NOMO-1 (cell line): ENCODE data around the gene PCIF1.
A peak's percentile ranks its signal among the peaks of the same experiment; 100 is the strongest.
"Not testable (repeated sequence)": the region's sequence is repeated elsewhere in the genome, so short reads cannot be mapped to it uniquely, and the experiment has no call there.

Source experiments
- DNase-seq, 2 experiments: peaks; one replicate each; lab custom pipeline; 2025; ENCODE audit not compliant: unreplicated experiment in 2 of 2; lab: John Stamatoyannopoulos, UW

Gene PCIF1

GRCh38 chr20:45988830-45989229 is 54.3 kb downstream of the PCIF1 start:
- DNase-seq = not testable (repeated sequence)

- peak; percentile 16 to 63 for DNase-seq
These were observed 57.1 kb downstream of the PCIF1 start for GRCh38 chr20:45991616-45992015.

- DNase-seq = peak; percentile 84 to 87
These were observed 58.9 kb downstream of the PCIF1 start for GRCh38 chr20:45993197-45993951.

DNA sequence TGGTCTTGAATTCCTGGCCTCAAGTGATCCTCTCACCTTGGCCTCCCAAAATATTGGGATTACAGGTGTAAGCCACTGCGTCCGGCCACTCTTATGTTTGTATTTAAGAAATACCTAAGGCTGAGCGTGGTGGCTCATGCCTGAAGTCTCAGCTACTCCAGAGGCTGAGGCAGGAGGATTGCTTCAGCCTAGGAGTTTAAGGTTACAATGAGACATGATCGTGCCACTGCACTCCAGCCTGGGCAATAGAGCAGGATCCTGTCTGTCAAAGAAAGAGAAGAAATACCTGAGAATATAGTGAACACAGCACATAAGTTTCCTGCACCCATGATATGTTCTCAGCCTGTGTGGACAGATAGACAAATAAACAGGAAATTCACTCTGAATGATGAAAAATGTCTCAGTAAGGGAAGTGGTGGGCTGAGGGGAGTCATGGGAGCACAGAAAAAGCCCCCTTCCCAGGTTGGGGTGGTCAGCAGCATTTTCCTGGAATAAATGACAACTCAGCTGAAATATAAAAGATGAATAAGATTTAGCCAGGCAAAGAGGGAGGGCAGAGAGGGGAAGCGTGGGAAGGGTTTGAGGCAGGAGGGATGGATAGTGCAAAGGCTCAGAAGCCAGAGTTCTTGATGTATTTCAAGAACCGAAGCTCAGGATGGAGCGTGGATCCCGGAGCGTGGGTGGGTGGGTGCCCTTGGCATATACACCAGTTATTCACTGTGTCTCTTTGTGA is 60.4 kb downstream of the PCIF1 start:
- DNase-seq = no peak

GRCh38 chr20:45995495-45996097 is 61.1 kb downstream of the PCIF1 start:
- not testable (repeated sequence) for DNase-seq

DNA sequence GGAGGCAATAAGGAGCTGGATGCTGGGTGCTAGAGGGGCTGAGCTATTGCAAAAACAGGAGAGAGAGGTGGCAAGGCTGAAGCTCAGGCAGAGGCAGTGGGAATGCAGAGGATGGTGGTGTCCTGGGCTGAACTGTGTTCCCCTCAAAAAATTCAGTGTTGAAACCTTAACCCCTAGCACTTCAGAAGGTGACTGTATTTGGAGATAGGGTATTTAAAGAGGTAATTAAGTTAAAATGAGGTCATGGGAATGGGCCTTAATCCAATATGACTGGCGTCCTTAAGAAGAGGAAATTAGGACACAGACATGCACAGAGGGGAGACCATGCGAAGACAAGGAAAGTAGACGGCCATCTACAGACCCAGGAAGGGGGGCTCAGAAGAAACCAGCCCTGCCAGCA is 62.7 kb downstream of the PCIF1 start:
- no peak for DNase-seq
